ENCODE measurements around the gene STX17.

- TF ChIP-seq, protein P1, sequence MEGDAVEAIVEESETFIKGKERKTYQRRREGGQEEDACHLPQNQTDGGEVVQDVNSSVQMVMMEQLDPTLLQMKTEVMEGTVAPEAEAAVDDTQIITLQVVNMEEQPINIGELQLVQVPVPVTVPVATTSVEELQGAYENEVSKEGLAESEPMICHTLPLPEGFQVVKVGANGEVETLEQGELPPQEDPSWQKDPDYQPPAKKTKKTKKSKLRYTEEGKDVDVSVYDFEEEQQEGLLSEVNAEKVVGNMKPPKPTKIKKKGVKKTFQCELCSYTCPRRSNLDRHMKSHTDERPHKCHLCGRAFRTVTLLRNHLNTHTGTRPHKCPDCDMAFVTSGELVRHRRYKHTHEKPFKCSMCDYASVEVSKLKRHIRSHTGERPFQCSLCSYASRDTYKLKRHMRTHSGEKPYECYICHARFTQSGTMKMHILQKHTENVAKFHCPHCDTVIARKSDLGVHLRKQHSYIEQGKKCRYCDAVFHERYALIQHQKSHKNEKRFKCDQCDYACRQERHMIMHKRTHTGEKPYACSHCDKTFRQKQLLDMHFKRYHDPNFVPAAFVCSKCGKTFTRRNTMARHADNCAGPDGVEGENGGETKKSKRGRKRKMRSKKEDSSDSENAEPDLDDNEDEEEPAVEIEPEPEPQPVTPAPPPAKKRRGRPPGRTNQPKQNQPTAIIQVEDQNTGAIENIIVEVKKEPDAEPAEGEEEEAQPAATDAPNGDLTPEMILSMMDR (IDR thresholded peaks at IDR 0.05), result no peak
- TF ChIP-seq EP300 (IDR thresholded peaks at IDR 0.05), result no peak
- TF ChIP-seq POLR2A (IDR thresholded peaks at IDR 0.05), result no peak
Measured at GRCh38 chr9:99866398-99866797, 40.1 kb upstream of the STX17 start.

Measured in tibial nerve (tissue), 4 donors.